Liver (tissue), 3 donors: ENCODE results near the gene TRIP13.

ENCODE experiments used
- FOXA1 ChIP-seq: IDR thresholded peaks from 2 replicates; pipeline ENCODE4 v1.6.1; 2016; ENCODE audit warnings: antibody characterized with exemption
- TAF1 ChIP-seq: conservative IDR thresholded peaks from 2 replicates; pipeline ENCODE4 v1.6.1; 2016; ENCODE audit warnings: antibody characterized with exemption, mild to moderate bottlenecking
- TF ChIP-seq, protein P1 (sequence below): fragments of 150-350 bp; IDR thresholded peaks from 2 replicates; pipeline ENCODE4 v1.5.1; 2017; ENCODE audit warnings: improper control_type of control experiment, low read depth, low read length; ENCODE audit not compliant: missing input control
- TF ChIP-seq, protein P2 (sequence below): IDR thresholded peaks from 2 replicates; pipeline ENCODE4 v1.6.1; 2016; ENCODE audit warnings: antibody characterized with exemption, mild to moderate bottlenecking
- donor health status: healthy.
- donor health status: healthy.

DNA sequence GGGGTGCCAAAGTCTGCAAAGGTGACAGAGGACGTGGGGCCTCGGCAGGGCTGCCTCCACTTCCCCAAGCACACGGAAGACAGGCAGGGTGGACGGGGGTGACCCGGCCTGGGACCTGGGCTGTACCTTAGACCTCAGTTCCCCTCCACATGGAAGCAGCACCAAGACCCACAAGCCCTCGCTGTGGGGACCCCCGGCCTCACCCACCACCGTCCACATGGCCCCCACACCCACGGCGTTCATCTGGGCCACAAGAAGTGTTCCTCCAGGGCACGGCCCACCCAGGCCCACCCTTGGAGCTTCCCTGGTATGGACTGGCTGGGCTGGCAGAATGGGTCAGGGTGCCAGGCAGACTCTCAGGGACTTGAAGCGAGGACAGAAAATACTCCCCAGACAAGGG, 70.1 kb downstream of the TRIP13 start:
- TF ChIP-seq, protein P1, sequence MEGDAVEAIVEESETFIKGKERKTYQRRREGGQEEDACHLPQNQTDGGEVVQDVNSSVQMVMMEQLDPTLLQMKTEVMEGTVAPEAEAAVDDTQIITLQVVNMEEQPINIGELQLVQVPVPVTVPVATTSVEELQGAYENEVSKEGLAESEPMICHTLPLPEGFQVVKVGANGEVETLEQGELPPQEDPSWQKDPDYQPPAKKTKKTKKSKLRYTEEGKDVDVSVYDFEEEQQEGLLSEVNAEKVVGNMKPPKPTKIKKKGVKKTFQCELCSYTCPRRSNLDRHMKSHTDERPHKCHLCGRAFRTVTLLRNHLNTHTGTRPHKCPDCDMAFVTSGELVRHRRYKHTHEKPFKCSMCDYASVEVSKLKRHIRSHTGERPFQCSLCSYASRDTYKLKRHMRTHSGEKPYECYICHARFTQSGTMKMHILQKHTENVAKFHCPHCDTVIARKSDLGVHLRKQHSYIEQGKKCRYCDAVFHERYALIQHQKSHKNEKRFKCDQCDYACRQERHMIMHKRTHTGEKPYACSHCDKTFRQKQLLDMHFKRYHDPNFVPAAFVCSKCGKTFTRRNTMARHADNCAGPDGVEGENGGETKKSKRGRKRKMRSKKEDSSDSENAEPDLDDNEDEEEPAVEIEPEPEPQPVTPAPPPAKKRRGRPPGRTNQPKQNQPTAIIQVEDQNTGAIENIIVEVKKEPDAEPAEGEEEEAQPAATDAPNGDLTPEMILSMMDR: no peak
- TF ChIP-seq TAF1 (no peak), FOXA1 (no peak)
- TF ChIP-seq, protein P2, sequence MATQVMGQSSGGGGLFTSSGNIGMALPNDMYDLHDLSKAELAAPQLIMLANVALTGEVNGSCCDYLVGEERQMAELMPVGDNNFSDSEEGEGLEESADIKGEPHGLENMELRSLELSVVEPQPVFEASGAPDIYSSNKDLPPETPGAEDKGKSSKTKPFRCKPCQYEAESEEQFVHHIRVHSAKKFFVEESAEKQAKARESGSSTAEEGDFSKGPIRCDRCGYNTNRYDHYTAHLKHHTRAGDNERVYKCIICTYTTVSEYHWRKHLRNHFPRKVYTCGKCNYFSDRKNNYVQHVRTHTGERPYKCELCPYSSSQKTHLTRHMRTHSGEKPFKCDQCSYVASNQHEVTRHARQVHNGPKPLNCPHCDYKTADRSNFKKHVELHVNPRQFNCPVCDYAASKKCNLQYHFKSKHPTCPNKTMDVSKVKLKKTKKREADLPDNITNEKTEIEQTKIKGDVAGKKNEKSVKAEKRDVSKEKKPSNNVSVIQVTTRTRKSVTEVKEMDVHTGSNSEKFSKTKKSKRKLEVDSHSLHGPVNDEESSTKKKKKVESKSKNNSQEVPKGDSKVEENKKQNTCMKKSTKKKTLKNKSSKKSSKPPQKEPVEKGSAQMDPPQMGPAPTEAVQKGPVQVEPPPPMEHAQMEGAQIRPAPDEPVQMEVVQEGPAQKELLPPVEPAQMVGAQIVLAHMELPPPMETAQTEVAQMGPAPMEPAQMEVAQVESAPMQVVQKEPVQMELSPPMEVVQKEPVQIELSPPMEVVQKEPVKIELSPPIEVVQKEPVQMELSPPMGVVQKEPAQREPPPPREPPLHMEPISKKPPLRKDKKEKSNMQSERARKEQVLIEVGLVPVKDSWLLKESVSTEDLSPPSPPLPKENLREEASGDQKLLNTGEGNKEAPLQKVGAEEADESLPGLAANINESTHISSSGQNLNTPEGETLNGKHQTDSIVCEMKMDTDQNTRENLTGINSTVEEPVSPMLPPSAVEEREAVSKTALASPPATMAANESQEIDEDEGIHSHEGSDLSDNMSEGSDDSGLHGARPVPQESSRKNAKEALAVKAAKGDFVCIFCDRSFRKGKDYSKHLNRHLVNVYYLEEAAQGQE: no peak
